Fibroblast of lung (primary cell): ENCODE measurements around the gene LCE1E. TPM values are rescaled to one million over a fixed set of nuclear protein-coding genes. Genes with fewer than 3 reads are reported as not detected.

Experiments
- DNase-seq, 2 donors: peaks; one replicate each; pipeline versions ENCODE4 v3.0.0 to v3.0.0-alpha.2; 2010; ENCODE audit warnings: low read depth in 2 of 2
- H2AFZ ChIP-seq: 2 replicates; pipeline ENCODE4 v1.5.1; 2012; ENCODE audit warnings: low read length, control low read depth, inconsistent platforms
- H3K27ac ChIP-seq: 2 replicates; pipeline ENCODE4 v1.5.1; 2011; ENCODE audit warnings: low read length, control low read depth; ENCODE audit not compliant: insufficient read depth
- H3K27me3 ChIP-seq: 2 replicates; pipeline ENCODE4 v1.5.1; 2011; ENCODE audit warnings: mild to moderate bottlenecking, low read length; ENCODE audit not compliant: control insufficient read depth, insufficient read depth
- H3K36me3 ChIP-seq: 2 replicates; pipeline ENCODE4 v1.5.1; 2011; ENCODE audit warnings: low read length; ENCODE audit not compliant: control insufficient read depth, insufficient read depth
- H3K4me1 ChIP-seq: 2 replicates; pipeline ENCODE4 v1.5.1; 2011; ENCODE audit warnings: low read length; ENCODE audit not compliant: control insufficient read depth, insufficient read depth; ENCODE audit errors: extremely low read depth
- H3K4me2 ChIP-seq: 2 replicates; pipeline ENCODE4 v1.5.1; 2011; ENCODE audit warnings: low read length, control low read depth; ENCODE audit not compliant: insufficient read depth; ENCODE audit errors: extremely low read depth
- H3K4me3 ChIP-seq, 4 experiments: fragments of 200-600 bp in 1 of 4; sonication (generic) in 1 of 4; replicated peaks in 1 of 4; 2 replicates each; pipeline ENCODE4 v1.5.1; 2011 to 2016; ENCODE audit warnings: low read length in 4 of 4, low read depth in 3 of 4, mild to moderate bottlenecking in 3 of 4, control low read depth in 2 of 4, inconsistent platforms in 1 of 4, mixed read lengths in 1 of 4; ENCODE audit not compliant: insufficient read depth in 1 of 4; ENCODE audit errors: control extremely low read depth in 1 of 4
- H3K79me2 ChIP-seq: 2 replicates; pipeline ENCODE4 v1.5.1; 2012; ENCODE audit warnings: mild to moderate bottlenecking, low read length, inconsistent platforms; ENCODE audit not compliant: control insufficient read depth, insufficient read depth
- H3K9ac ChIP-seq: 2 replicates; pipeline ENCODE4 v1.5.1; 2011; ENCODE audit warnings: mild to moderate bottlenecking, low read length, control low read depth; ENCODE audit not compliant: insufficient read depth
- H3K9me3 ChIP-seq: 2 replicates; pipeline ENCODE4 v1.5.1; 2012; ENCODE audit warnings: low read depth, low read length; ENCODE audit not compliant: control insufficient read depth, insufficient read depth
- H4K20me1 ChIP-seq: 2 replicates; pipeline ENCODE4 v1.5.1; 2011; ENCODE audit warnings: low read length; ENCODE audit not compliant: control insufficient read depth, insufficient read depth; ENCODE audit errors: extremely low read depth
- EZH2 ChIP-seq: IDR thresholded peaks from 2 replicates; pipeline ENCODE4 v1.5.1; 2012; ENCODE audit warnings: low read length, control low read depth, mild to moderate bottlenecking; ENCODE audit errors: missing control alignments
- polyA plus RNA-seq, 2 donors: library from polyadenylated mRNA; depleted of rRNA in 1 of 2; stranded (reverse) in 1 of 2; unstranded in 1 of 2; fragments of >200 nt; gene quantifications; 2 replicates each; pipeline ENCODE4 v1.2.1, GENCODE V29; 2011 to 2012; ENCODE audit warnings: missing spikeins in 1 of 2
- total RNA-seq: library from RNA; depleted of rRNA; stranded (reverse); fragments of >200 nt; gene quantifications from 2 replicates; pipeline ENCODE4 v1.2.1, GENCODE V29; 2014
- TF ChIP-seq, protein P1 (sequence below), 2 donors: IDR thresholded peaks in 1 of 2; conservative IDR thresholded peaks in 1 of 2; 1 replicate in 1 of 2; 2 replicates in 1 of 2; pipeline ENCODE4 v1.5.1; 2011 to 2012; ENCODE audit warnings: low read length in 2 of 2, control low read depth in 1 of 2, inconsistent platforms in 1 of 2, low read depth in 1 of 2, mild to moderate bottlenecking in 1 of 2

The LCE1E gene
- total and polyA plus RNA-seq, 2 donors (not counting 1 experiment from before 2014, with no cell fraction given): 0.14 TPM; not detected in 1

DNA sequence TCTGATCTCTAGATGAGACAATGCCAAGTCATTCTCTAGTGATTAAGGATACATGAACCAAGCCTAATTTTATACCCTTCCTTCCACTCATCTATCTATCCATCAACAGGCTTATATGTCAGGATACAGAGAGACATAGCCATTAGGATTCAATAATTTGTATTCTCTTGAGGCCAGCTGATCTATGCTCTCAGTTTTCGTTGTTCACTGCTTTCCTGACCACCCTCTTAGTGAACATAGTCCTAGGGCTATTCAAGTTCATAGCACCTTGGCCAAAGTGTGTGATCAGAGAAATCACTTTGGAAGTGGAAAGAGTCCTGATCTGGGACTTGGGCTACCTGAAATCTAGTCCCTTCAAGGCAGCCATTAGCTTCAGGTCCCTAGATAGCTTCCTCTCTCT is 32.5 kb upstream of the LCE1E start:
- DNase-seq: no peak
- Histone ChIP-seq H3K27ac (no peak overlapping the region), H3K27me3 (no peaks in the 10 kb centered on the region), H2AFZ (no peak overlapping the region), H3K79me2 (no peaks in the 10 kb centered on the region), H4K20me1 (no peaks in the 10 kb centered on the region), H3K9me3 (no peaks in the 10 kb centered on the region), H3K36me3 (no peaks in the 10 kb centered on the region), H3K9ac (no peak overlapping the region), H3K4me1 (peaks cover 11% of the 10 kb centered on the region), H3K4me3 (no peak overlapping the region), H3K4me2 (no peak overlapping the region)
- TF ChIP-seq EZH2: no peak
- TF ChIP-seq, protein P1, sequence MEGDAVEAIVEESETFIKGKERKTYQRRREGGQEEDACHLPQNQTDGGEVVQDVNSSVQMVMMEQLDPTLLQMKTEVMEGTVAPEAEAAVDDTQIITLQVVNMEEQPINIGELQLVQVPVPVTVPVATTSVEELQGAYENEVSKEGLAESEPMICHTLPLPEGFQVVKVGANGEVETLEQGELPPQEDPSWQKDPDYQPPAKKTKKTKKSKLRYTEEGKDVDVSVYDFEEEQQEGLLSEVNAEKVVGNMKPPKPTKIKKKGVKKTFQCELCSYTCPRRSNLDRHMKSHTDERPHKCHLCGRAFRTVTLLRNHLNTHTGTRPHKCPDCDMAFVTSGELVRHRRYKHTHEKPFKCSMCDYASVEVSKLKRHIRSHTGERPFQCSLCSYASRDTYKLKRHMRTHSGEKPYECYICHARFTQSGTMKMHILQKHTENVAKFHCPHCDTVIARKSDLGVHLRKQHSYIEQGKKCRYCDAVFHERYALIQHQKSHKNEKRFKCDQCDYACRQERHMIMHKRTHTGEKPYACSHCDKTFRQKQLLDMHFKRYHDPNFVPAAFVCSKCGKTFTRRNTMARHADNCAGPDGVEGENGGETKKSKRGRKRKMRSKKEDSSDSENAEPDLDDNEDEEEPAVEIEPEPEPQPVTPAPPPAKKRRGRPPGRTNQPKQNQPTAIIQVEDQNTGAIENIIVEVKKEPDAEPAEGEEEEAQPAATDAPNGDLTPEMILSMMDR (conservative IDR thresholded peaks at IDR 0.05 in 1 of 2, IDR thresholded peaks at IDR 0.05 in 1 of 2; ENCODE audit: low read depth in 1 of 2, low read length in 2 of 2): no peak

- Histone ChIP-seq H3K27ac (no peak overlapping the region), H2AFZ (no peak overlapping the region), H4K20me1 (no peaks in the 10 kb centered on the region), H3K4me2 (no peak overlapping the region), H3K9me3 (no peaks in the 10 kb centered on the region), H3K9ac (no peak overlapping the region), H3K79me2 (no peaks in the 10 kb centered on the region), H3K4me1 (peaks cover 11% of the 10 kb centered on the region), H3K4me3 (no peak overlapping the region), H3K27me3 (no peaks in the 10 kb centered on the region), H3K36me3 (no peaks in the 10 kb centered on the region)
- TF ChIP-seq, protein P1 (conservative IDR thresholded peaks at IDR 0.05 in 1 of 2, IDR thresholded peaks at IDR 0.05 in 1 of 2; ENCODE audit: low read depth in 1 of 2, low read length in 2 of 2): no peak
- TF ChIP-seq EZH2: no peak
- DNase-seq: no peak
Measured at GRCh38 chr1:152756872-152757271, 29.2 kb upstream of the LCE1E start.

GRCh38 chr1:152757747-152758146 is 28.3 kb upstream of the LCE1E start, which contains the start of gene KPRP:
KPRP (plus strand) TSS chr1:152758025; CDS start chr1:152759589, 1,564 bp downstream.
- no peak for DNase-seq
- H4K20me1 ChIP-seq: no peaks in the 10 kb centered on the region
- no peaks in the 10 kb centered on the region for H3K9me3 ChIP-seq
- H3K79me2 ChIP-seq: no peaks in the 10 kb centered on the region
- H3K4me3 ChIP-seq: no peak within 1 kb of the TSS
- H3K36me3 ChIP-seq: no peaks in the 10 kb centered on the region
- H2AFZ ChIP-seq: no peak within 1 kb of the TSS
- H3K4me2 ChIP-seq: no peak within 1 kb of the TSS
- no peak for TF ChIP-seq EZH2
- TF ChIP-seq, protein P1 (conservative IDR thresholded peaks at IDR 0.05 in 1 of 2, IDR thresholded peaks at IDR 0.05 in 1 of 2; ENCODE audit: low read depth in 1 of 2, low read length in 2 of 2): no peak
- H3K27ac ChIP-seq: no peak within 1 kb of the TSS
- no peak within 1 kb of the TSS for H3K9ac ChIP-seq
- H3K27me3 ChIP-seq: no peaks in the 10 kb centered on the region
- H3K4me1 ChIP-seq: peaks cover 7% of the 10 kb centered on the region
